Measurements from ENCODE around the gene LRPPRC.
A peak's percentile ranks its signal among the peaks of the same experiment; 100 is the strongest.

The LRPPRC gene

DNA sequence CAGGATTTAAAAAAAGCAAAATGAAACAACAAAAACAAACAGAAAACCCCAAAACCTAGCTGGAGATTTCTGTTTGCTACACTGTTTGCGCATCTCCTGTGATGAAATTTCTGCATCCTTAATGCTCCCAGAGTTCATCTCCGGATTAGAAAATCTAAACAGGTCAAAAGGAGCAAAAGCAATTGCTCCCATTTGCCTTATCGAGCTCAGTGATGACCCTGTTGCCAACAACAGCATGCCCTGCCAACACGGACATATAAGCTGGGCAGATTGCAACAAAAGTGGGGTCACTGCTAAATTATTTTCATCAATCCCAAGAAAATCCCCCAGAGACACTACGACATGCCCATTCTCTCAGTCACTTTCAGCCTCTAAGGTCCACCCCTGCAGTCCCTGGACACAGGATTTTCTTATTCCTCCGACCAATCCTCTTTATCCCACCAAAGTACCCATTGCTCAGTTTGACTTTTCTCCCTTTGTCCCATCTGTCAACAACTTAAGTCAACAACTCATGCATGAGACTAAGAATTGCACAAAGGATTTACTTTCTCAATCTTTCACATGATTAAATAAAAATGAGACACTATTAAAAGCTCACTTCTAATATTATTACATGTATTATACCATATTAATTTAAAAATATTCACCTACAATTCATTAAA lies 89.2 kb downstream of the LRPPRC start:
- no peak for DNase-seq

DNA sequence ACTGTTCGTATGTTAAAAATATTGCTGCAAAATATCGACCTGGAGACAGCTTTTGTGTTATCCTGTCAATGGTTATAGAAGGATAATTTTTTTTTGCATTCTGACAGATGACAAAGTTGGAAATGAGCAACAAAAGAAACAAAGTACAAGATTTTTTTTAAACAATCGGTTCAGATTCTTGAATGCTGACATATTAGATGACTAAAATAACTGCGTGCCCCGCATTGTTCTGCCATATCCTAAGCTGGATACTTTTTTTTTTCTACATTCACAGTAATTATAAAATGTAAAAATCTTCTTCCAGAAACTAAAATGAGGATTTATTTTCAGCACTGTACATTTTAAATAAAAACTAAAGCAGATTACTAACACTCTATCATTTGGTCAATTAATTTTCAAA lies 89.9 kb downstream of the LRPPRC start:
- no peak for DNase-seq

DNA sequence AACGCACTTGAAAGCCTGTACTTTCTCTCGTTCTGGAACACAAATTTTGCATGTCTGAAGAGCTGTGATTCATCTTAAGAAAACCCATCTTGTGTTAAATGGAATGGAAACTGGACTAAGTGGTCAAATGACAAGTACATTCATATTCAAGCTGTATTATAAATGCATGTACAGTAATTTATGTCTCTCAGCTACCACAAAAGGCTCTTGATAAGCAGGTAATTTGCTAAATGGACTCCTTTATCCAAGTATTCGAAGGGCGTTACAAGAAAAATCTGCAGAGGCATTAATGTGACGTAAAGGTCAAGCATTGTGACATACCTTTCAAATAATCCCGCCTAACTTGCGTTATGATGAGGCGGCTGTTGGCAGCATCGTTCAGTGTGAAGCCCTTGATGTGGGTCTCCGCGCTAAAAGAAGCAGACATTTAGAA lies 90.4 kb downstream of the LRPPRC start:
- DNase-seq = no peak

DNA sequence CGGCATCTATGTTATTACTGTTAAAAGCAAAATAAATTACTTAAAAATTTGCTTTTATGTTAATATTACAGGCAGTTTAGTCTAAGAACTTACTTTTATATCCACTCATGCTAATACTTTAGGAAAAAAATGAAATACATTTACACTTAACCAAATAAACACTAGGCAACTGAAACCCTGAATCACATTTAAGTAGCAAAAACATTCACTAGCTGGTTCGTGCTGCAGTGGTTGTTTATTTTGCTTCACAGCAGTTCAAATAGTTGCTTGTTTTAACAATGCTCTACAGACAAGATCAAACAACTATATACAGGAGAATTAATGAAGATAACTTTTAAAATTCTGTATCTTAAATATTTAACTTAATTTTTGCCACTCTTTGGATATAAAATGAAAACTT lies 96.2 kb downstream of the LRPPRC start:
- no peak for DNase-seq

DNA sequence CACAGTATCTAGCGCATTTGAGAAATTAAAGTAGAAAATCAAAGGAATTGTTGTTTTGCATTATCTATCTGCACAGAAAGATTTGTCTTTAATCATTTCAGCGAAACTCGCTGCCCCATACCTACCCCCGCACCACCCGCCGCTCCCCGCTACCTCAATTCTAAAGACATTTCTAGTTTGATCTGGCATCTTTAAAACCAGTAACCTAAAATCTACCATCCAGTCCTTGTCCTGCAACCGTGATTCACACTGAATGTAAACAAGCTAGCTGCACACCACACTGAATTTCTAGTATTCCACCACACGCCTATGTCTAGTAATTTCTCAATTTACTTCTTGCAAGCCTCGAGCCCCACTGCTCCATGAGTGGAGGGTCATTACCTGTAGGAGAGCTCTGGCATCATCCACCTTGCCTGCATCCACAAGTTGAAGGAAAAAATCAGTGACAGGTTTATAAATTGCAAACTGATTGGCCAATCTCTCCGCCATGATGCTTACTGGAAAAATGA lies 96.9 kb downstream of the LRPPRC start:
- no peak for DNase-seq

DNA sequence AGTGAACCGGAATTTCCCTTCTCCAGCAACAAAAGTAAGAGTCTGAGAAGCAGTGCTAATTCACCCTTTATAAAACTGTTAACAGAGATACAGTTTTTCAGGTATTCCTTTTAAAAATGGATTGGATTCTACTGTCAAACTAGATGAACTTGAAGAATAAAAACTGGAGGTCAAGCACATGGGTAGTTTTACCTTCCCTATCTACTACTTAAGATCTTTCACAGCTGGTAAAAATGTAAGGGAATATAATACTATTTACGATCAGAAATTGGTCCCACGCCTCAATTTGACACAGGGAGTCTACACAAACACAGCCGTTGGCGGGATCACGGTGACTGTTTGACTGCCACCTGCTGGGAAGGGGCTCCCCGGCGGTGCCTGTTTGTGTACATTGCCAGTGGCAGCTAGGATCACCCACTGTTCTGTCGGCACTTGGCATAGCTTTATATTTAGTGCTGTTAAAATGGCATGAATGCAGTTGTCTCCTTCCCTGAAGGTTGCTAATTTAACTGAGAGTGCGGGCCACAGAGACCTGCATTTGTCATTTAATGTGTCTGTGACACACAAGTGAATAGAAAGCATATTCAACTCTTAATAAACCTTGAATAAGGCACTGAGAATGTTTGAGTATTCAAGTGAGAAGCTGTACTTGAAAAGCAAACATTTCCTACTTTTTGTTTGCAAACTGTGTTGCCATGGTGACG lies 97.5 kb downstream of the LRPPRC start:
- DNase-seq = no peak

DNA sequence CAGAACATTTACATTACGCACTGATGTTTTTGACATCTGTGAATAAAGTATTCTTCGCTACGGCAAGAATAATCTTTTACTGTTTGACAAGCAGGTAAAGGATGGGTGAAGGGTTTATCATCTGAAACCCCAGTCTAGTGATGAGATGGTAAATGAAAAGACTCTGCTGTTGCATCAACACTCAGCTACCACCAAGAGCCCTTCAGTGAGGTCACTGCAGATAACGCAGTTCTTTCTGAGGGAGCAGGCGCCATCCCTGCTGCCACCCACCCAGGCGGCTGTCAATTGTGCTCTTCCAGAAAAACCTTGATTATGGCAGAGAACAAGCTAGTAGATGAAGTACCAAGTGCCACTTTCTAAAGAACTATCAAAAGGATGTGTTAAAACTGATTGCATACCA lies 98.3 kb downstream of the LRPPRC start:
- no peak for DNase-seq

DNA sequence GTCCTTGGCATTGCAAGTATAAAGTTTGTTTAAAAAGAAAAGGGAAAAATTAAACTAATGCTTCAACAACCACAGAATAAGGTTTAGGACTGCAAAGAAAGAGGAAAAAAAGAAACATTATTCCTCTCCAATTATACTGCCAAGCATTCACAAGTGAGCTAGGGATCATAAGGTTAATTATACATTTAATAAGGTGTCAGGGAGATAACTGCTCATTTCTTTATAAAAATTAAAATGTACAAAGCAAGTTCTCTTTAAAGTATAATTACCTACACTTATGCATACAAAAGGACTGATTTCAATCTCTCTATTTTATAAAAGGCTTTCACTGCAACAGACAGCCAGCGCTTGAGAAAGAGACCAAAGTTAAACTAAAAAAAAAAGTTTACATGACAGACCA lies 98.9 kb downstream of the LRPPRC start:
- no peak for DNase-seq

DNA sequence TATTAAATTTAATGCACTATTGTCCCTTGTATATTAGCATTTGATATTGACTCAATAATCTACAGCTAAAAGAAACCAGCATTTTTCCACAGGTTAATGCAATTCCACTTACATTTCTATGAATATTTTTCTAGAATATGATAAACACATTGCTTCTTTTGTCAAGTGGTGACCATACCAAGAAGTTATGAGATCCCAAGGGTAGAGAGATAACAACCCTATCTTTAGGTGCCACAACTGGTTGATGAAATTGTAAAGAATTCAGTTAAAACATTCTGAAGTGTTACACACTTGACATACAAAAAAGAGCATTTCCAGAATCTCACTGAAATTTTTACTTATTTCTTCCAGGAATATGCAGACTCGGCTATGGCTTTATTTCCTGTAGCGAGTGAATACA lies 101.0 kb downstream of the LRPPRC start:
- DNase-seq = no peak

DNA sequence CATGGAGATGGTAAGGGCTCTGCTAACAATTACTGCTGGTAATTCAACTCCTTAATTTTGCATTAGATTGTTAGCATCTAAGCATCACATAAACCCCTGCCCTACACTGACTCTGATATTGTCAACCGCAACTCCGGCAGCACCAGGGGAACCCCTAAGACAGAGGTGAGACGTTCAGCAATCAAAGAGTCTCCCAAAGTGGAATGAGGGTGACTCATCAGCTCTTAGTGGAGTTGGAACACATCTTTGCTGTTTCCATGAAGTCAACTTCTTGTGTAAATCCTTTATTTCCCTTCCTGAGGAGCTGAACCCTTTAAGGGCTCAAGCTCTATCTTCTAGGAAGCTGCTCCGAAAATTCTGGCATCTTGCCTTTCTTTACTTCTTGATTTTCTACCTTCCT lies 104.9 kb downstream of the LRPPRC start:
- DNase-seq = no peak

DNA sequence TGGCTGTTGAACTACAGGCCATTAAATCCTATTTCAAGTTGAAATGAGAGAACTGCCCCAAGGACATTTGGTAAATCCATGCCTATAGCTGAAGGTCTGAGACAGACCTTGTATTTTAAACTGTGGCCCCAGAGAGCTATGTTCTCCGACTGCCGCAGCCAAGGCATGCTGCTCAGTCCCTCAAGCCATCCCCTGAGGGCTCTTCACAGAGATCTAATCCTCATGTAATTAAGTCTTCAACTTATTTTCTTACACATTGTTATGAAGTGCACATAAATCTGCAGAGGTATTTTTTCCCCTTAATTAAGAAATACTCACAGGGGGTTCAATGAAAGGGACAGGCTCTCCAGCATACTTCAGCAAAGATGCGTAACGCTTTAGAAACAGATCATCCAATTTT lies 106.4 kb downstream of the LRPPRC start:
- no peak for DNase-seq

DNA sequence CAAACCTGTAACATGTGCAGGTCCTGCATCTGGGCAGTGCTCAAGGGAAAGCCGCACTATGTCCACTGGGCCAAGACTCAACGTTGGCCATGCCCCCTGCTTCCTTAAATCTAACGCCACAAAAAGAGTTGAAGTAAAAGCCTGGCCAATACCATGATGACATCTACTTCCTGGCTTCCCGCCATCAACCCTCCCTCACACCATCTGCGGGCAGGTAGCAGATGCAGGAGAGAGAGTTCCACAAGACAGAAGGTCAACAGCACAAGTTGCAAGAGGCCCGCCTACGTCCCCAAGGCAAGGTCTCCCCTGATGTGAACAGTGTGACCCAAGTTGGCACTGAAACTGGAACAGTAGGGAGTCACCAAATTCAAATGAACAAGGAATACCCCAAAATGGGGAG lies 108.6 kb downstream of the LRPPRC start:
- no peak for DNase-seq

DNA sequence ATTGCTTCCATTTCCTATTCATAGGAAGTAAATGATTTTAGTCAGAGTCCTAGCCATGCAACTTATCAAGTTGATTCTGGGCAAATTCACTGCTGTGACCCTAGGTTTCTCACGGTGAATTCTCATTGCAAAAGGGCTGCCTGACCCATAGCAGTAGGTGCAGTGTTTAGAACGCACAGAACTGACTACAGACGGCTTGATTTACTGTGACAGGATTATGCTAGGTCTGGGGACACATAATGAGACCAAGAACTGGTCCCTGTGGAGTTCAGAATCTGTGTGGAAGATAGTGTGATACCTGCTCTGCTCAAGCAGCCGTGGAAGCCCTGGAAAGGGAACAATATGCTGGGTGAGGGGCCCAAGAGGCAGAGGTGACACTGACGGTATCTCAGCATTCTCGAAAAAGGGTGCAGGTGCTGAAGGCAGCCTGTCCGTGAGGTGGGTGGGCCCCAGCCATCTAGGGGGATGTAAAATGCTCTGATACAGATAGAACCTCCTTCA lies 110.6 kb downstream of the LRPPRC start:
- no peak for DNase-seq

DNA sequence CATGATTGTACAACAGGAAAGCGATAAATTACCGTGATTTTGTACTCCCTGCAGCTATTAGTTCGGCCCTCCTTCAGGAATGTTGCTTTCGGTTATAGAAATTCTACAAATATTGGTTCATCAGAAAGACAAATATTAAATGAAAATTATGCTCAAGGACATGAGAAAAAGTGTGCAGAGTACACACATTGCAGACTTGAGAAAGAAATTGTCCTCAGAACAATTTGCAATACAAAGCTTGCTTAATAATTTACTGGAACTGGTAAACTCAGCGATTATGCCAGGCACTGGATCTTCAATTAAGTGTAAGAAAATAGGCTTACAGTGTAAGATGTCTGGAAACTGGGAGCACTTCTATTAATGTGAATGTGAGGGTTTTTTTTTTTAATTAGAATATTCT lies 111.1 kb downstream of the LRPPRC start:
- DNase-seq = no peak

DNA sequence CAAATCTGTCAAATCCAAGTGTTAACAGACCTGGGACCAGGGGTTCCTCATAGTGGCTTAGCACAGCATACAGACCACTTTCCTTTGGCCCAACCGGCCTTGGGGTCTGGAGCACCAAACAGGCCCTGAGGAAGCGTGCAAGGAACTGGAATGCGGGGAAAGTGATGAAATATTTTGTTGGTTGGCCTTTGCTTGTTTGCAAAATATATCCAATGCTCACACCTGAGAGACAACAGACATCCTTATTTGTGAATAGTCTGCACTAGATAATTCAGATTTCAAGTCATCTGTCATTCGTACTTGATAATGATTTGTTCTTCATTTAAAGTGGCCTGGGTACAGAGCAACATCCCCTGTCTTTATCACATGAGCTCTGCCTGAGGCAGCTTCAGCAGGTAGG lies 113.5 kb downstream of the LRPPRC start:
- no peak for DNase-seq

DNA sequence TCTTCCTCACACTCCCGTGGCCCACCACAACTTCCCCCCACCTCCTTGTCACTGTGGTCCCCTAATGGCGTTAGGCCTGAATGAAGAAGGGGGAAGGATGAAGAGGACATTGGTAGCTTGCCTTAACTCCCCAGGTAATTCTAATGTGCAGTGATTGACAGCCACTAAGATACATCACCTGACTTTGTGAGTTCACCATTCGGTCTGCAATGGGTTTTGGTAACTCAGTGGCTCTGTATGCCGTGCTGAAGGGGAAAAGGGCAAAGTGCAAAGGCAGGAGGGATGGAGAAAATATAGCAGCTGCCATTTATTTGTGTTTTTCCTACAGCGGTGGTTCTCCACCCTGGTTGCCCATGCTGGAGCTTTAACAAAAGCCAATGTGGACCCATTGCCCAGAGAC lies 114.8 kb downstream of the LRPPRC start:
- DNase-seq = no peak

DNA sequence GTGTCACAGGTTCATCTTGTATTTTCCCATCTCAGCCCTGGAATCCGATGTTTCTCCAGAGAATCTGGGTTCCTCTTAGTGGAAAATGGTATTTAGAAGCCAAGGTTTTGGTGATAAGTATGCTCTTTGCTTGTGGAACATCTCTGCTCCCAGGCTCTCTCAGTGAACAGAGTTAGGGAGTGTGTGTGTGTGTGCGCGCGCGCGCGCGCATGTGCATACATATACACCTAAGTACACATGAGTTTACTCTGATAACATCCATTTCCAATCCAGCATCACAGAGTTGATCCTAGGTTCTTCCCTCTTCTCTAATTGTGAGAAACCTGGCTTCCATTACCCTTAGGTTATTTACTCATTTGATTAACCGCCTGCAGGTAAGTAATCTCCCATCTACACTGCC lies 115.3 kb downstream of the LRPPRC start:
- DNase-seq = no peak

DNA sequence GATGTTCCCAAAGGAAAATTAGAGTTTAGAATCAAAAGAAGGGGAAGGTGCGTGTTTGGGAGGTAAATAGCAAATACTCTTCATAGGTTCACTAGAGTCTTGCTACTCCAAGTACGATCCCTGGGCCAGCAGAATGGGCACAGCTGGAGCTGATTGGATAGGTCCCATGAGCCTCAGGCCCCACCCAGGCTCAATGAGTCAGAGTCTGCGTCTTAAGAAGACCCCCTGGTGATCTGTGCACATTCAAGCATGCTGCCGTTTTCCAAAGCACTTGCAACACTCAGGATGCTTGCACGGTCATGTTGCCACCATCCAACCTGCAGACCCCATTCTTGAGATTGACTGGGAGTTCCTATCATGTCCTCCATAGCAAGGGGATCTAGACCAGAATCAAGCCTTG lies 116.5 kb downstream of the LRPPRC start:
- no peak for DNase-seq

DNA sequence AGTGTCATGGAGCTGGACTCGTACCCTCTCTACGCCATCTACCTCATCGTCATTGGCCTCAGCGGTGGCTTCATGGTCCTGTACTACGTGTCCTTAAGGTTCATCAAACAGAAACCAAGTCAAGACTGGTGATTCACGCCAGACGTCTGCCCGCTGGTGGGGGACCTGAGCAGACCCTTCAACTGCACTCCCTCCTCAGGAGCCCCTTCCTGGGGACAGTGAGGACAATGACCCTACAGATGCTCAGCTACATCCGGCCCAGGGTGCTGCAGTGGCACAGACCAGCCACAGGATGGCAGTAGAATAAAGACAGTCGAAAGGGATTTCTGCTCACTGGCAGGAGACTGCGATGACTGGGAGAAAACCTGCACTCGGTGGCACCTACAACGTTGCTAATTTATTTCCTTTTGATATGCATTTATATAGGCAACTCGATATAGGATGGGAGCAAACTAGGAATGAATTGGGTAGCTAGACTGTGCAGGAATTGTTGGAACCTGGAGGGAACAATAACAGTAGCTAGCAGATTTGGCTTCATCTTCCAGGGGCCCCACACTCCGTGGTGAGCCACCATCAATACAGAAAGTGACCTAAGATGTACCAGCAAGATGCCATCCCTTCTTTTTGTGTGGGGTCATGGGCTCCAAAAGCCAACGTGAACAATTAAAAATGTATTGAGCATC lies 117.9 kb downstream of the LRPPRC start:
- DNase-seq = peak; percentile 40

DNA sequence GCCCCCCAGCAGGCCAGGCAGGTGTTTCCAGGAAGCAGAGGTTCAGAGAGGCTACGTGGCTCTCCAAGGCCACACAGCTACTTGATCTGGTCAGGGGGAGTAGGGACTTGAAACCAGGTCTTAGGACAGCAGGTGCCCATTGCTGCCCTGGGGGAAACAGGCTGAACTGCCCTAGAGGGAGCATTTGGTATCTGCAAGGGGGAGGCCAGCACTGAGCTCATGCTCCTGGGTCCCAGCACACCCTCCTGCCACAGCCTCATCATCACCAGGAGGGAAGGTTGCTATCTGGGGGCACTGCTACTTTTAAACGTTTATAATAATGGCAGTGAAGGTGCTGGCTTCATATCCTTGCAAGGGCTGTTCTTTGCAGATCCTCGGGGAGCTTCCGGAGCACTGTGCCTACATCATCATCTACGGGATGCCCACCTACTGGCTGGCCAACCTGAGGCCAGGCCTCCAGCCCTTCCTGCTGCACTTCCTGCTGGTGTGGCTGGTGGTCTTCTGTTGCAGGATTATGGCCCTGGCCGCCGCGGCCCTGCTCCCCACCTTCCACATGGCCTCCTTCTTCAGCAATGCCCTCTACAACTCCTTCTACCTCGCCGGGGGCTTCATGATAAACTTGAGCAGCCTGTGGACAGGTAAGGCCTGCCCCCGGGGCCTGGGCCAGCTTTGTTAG lies 120.9 kb downstream of the LRPPRC start:
- no peak for DNase-seq

DNA sequence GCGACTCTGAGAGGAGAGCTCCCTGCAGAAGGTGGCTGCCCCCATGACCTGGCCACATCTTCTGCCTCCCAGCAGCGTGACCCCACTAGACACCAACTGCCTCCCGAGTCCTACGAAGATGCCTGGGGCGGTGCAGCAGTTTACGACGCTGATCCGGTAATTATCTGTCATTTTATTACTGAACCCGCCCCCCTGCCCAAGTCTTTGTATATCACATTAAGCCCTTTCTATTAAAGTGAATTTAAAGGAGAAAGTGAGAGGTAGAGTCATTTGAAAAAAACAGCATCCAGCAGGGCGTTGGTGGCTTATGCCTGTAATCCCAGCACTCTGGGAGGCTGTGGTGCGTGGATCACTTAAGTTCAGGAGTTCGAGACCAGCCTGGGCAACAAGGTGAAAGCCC lies 123.6 kb downstream of the LRPPRC start:
- no peak for DNase-seq

DNA sequence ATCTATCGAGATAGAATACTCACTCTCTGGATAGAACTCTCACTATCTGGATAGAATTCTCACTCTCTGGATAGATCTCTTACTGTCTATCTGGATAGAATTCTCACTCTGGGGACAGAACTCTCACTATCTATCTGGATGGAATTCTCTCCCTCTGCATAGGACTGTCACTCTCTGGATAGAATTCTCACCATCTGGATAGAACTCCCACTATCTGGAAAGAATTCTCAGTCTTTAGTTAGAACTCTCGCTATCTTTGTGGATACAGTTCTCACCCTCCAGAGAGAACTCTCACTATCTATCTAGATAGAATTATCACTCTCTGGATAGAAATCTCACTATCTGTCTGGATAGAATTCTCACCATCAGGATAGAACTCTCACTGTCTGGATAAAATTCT lies 140.5 kb downstream of the LRPPRC start:
- no peak for DNase-seq

DNA sequence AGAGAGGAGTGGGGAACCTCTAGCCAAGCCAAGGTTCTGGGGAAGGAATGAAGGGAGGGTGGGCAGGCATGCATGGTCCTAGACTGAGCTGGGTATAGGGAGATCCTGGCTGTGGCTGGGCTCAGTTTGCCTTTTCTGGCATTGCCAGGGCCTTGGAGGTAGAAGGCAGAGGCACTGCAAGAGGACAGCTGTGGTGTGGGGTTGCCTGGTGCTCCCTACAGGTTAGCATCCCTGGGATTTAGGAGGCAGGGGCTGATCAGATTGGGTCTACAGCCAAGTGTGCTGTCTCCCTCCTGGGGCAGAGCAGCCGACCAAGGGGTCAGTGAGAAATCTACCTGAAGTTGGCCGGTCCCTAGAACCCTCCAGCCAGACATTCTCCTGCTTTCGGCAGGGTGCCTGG lies 141.1 kb downstream of the LRPPRC start:
- no peak for DNase-seq

All from activated T-cell treated with anti-CD3 and anti-CD28 coated beads for 4 hours (primary cell).